Prostate gland (tissue), 2 donors: ENCODE results near the gene KCTD3.

Experiments
- CTCF ChIP-seq, 4 experiments: fragments of 200-600 bp in 2 of 4; fragments of 450-650 bp in 2 of 4; sonication (generic) in 2 of 4; IDR thresholded peaks; 1 replicate in 3 of 4; 2 replicates in 1 of 4; pipeline ENCODE4 v1.5.1; 2016 to 2019; ENCODE audit warnings: antibody characterized with exemption in 4 of 4, mild to moderate bottlenecking in 2 of 4, moderate library complexity in 2 of 4
- POLR2A ChIP-seq: fragments of 450-650 bp; IDR thresholded peaks from one replicate; pipeline ENCODE4 v1.6.1; 2016; ENCODE audit warnings: antibody characterized with exemption, mild to moderate bottlenecking
- POLR2AphosphoS5 ChIP-seq: sonication (generic); formaldehyde crosslinking; IDR thresholded peaks from one replicate; pipeline ENCODE4 v1.6.1; 2017; ENCODE audit warnings: antibody characterized with exemption

GRCh38 chr1:215603319-215603718 lies 36.2 kb downstream of the KCTD3 start:
- TF ChIP-seq CTCF (IDR thresholded peaks at IDR 0.05) (no peak), POLR2A (no peak), POLR2AphosphoS5 (no peak)
